ENCODE data around the gene HSD11B1.

Gene HSD11B1

DNA sequence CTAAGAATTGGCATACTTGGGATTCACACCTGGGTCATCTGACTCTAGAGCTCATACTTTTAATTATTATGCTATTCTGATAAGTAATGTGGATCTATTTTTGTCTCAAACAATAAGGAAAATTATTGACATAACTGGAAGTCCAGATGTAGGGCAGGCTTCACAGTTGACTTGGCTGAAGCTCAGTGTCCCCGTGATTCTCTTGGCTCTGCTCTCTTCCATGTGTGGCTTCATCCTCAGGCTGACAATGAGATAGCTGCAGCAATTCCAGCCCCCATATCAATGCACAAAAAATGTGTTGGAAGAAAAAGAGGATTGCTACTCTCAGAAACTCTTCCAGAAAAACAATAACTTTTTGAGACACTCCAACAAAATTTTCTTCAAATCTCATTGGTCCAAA lies 23.8 kb downstream of the HSD11B1 start:
- DNase-seq, result no peak

- no peak for DNase-seq
These were observed 24.8 kb downstream of the HSD11B1 start for GRCh38 chr1:209729436-209729835.

DNA sequence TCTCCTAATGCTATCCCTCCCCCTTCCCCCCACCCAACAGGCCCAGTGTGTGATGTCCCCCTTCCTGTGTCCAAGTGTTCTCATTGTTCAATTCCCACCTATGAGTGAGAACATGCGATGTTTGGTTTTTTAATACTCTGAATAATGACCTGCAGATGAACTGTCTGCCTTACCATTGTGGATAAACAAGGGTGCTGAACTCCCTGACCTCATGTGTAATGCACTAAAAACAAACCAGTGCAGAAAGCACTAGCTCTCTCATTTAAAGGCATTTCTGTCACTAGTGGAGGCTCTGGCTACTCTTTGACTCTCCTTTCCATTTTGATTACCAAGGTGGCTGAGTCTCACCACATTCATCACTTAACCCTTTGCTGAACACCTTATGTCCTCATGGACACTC lies 28.1 kb downstream of the HSD11B1 start:
- DNase-seq, result no peak

DNA sequence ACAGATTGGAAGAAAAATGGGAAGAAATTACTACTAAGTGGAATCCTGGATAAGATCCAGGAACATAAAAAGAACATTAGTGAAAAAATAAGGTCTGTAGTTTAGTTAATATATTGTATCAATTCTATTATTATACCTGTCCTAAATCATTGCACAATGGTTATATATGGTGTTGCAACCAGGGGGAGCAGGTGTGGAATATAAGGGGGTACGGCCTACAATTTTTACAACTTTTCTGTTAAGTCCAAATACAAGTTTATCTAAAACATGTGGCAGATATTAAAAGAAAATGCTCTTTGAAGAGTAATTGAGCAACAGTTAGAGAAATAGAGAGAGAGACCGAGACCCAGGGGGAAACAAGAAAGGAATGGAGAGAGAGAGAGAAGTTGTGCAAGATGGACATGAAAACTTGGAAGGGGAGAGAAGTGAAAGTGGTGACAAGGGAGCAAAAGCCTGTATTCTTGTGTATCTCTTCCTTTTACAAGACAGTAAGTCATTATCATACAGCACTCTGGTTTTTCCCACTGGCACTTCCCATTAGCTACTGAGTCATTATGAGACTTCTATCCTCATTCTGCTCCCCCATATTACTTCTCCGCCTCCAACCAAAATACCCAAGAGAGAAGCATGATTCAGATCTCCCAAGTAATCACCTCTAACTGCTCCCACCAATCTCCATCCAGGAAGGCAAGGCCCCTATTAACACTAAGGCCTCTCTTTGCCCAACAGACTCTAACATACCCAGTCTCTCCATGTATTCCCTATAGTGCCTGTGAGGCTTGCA lies 29.0 kb downstream of the HSD11B1 start:
- DNase-seq, result no peak

DNA sequence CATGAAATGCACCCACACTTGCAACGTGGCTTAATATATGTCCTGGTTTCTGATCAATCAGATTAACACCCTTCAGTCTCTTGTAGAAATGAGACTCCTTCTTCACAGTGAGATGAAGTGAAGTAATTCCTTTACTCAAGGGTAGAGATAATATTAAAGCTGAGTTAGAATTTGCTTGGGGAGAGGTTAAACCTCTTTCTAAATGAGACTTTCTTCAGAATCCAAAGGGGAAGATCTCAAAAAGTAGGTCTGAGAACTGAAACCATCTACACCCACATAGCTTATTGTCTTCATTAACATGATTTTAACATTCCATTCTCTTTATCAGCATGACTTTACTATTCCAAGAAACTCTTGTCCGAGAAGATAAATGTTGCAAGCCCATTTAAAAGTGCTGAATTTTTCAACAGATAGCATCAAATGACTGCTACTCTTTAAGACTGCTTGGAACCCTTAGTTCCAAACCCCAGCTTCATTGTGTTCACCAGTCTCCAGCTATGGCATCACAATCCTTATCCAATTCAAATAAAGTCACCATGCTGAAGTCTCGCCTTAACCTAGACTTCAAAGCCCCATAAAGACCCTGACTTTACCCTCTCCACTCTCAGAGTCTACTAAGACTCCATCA lies 32.0 kb downstream of the HSD11B1 start:
- DNase-seq, result no peak

DNA sequence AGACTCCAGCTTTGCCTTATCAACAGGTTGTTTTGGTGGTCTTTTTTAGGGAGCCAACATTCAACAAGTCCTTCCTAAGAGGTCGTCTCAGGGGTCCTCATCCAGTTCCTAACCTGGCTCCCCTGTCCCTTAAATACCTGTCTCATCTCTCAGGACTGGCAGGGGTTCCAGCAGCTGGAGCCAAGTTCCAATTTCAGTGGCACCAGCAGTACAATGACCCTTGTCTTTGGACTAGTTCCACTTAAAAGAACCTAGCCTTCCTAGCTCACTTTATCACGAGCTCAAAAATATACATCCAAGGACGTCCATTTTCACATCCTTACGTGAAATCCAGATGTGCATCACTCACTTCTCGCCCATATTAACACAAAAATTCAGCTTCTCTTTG lies 32.5 kb downstream of the HSD11B1 start:
- DNase-seq, result no peak

- DNase-seq, result no peak
These were observed 33.6 kb downstream of the HSD11B1 start for GRCh38 chr1:209738270-209738669.

DNA sequence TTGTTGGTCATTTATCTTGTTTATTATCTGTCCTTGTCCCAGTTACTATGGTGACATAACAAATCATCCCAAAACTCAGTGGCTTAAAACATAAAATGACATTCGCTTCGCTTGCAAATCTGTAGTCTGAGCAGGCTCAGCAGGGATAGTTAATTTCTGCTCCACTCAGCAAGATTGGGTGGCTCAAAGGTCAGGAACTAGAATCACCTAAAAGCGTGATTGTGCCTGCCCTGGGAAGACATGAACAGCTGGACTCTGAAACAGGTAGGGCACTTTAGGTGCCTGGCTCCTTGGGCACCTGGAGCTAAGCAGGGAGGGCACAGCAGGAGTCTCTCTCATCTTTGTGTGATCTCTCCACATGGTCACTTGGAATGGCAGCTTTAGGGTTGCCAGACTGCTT lies 36.5 kb downstream of the HSD11B1 start:
- no peak for DNase-seq

DNA sequence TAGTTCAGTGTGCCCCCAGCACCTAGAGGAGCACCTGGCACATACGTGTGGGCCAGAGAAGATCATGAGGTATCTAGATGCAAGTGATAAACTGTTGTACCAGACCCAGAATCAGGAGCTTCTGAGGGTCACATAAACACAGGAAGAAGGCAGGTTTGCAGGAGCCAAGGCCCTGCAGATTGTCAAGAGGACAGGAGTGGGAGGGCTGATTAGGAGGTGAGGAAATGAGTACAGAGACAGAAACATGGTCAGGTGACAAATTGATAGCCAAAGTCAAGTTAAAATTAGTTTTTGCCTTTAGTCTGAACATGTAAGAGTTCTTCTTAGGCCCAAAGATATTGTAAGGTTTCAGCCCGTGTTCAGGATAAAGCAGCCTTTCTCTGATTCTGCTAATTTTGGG lies 37.2 kb downstream of the HSD11B1 start:
- no peak for DNase-seq

- DNase-seq, result no peak
These were observed 37.9 kb downstream of the HSD11B1 start for GRCh38 chr1:209742409-209743144.

DNA sequence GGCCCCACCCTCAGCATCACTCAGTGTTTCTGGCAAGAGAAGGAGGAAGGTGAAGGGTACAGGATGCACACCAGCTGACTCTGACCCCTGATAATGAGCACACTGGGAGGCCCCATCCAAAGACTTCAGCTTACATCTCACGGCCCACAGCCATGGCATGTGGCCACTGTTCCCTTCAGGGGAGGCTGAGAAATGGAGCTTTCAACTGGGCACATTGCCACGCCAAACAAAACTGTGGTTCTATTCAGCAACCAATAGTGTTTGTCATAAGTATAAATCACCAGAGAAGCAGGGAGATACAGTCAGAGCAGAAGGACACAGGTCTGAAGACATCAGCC lies 38.5 kb downstream of the HSD11B1 start:
- no peak for DNase-seq

DNA sequence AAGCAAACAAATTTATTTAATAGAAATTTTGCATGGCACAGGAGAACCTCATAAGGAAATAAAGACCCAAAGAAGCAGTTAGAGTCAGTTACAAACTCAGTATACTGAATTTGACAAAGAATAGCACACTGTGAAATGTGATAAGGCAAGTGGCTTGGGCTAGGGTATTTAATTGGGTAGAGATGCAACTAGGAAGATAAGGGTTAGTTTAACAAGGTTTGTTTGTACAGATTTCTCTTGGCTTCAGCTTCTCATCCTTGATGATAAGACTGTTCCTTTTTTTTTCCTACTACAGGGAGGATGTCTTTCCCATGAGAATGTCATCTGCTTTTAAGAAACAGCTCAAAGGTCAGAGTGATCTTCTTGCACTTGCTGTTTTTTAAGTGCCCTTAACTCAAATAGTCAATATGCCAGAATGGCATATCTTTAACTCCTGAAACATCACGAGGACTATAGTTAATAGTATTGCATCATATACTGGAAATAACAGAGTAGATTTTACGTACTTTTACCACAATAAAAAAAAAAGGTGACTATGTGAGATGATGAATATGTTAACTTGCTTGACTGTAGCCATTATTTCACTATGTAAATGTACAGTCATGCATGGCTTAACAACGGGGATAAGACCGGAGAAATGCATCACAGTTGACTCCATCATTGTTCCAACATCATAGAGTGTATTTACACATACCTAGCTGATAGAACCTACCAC lies 42.0 kb downstream of the HSD11B1 start:
- DNase-seq, result no peak

GRCh38 chr1:209747580-209748262 lies 43.1 kb downstream of the HSD11B1 start:
- peak; percentile 68 for DNase-seq

DNA sequence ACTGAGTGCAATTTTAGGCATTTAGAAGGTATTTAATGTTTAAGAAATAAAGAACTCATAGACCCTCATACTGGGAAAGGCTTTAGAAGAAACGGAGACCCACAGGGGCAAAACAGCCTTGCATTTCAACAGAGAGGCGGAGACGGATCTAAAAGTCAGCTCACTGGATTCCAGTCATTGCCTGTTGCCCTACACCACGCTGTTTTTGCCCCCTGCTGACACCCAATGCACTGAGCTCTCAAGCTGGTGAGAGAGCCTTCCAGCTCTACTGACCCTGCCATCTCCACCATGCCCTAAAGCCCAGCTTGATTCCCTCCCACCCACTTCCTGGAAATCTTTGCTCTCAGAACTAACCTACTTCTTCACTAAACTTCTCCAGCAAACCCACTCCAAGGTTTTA lies 44.0 kb downstream of the HSD11B1 start:
- no peak for DNase-seq

- no peak for DNase-seq
These were observed 44.6 kb downstream of the HSD11B1 start for GRCh38 chr1:209749205-209749604.

DNA sequence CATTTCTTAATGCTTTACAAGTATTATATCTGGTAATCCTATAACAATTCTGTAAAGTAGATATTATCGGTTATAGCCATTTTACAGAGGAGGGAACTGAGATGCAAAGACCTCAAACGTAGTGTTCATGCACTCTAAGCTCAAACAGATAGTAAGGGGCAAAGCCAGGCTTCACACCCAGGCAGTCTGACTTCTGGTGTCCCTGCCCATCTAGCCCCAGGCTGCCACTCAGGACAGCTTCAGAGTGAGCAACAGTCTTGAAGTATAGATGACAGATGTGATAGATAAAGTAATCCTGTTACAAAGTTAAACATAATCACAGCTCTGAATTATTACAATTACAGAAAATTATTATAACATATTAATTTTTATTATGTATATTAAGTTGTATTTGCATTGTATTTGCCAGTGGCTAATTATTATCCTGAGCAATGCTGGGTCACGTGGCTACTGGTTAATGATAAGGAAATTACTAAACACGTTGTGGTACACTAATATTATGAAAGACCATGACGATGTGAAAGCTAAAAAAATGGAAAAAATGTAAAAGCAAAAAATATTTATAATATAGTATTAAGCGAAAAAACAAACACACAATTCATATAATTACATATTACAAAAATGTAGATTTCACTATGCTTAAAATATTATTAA lies 45.2 kb downstream of the HSD11B1 start:
- no peak for DNase-seq

DNA sequence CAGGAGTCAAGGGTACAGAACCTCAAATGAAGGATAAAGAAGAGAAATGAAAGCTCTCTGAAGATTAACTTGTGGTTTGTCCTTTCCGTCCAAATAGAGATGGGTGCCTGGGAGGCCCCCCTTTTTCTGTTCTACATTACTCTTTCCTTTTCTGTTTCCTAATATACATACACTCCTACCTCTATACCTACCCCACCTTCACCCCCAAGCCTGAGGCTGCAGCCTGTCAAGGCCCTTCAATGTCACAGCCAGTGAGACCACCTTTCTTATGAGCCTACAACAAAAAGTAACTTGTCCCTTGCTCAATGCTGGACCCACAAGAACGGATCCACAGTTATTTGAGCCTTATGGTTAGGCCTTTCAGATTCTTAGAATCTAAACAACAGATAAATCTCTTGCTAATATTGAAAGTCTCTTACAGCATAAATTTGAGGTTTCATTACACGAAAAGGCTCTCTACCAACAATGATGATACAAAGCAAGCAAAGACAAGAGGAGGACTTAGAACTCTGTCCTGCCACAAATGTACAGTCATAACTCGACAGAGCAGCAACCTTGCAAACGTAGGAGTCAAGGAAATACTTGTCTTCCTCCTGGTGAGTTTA lies 47.1 kb downstream of the HSD11B1 start:
- no peak for DNase-seq

DNA sequence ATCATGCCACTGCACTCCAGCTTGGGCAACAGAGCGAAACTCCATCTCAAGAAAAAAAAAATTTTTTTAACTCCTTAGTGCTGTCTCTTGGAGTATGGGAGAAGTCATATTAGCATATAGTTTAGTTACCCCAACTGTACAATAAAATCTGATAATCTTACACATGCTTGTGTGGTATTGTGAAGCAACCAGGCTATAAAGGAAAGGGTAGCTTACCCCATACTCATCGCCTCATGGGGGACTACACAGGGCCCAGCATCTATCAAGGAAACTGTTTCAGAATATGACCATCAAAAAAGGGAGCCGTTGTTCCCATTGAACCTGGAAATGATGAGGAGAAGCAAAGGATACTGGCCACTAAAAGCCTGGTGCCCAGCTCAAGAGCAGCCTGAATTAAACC lies 48.2 kb downstream of the HSD11B1 start:
- no peak for DNase-seq

DNA sequence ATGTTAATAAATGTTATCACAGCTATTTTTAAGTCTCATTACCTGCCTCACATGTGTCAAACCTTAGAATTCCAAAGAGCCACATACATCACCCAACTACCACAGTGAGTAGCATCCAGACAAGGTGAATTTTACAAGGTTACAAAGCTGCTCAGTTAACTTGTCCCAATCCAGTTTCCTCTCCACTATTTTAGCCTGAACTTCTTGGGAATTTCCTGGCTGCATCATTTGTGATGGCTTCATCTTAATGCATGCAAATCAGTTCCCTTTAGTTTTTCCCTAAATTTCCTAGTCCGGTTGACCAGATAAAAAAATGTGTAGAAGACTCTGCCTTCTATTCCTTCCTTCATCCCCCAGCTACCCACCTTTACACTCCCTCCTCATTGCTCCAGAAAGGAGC lies 50.6 kb downstream of the HSD11B1 start:
- DNase-seq, result no peak

DNA sequence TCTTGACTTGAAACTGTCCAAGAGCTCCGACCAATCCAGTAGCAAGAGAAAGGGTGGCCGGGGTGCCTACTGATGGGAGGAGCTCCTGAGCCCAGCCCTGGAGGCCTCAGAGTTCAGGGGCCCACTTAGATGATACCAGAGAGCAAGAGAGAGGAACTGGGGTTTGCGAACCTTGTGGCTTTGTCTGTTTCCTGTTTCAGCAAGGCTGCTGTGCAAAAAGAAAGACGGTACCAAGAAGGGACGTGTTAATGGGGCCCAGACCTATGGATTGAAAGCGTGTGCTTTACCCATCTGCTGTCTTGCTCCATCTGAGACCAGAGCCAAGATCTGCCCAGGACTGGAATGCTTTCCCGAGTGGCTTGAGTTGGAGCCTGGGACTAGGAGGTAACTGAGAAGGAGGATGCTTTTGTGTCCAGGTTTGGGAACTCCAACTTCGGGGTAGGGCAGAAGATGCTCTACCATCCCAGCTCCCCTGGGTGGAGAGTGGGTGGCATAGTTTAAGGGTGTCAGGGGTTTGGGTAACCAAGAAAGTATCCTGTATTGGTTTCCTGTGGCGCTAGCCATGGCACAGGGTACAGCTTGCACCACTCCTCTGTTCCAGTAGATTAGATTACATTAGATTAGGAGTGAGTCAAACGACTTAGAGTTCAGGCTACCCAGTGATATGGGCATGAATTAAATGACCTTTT lies 51.4 kb downstream of the HSD11B1 start, which contains the start of gene TRAF3IP3:
TRAF3IP3 (plus strand) TSS at position 128 of the 689 bp plus-strand sequence. CDS start 3,987 bp downstream, outside the sequence.
- DNase-seq, result peak; percentile 47
